HepG2 (cell line): ENCODE results near the gene IL4I1. TPM values are rescaled to one million over a fixed set of nuclear protein-coding genes. Genes with fewer than 3 reads are reported as not detected.

Experiments
- ATAC-seq: fragments of 200-7000 bp; cut with Tn5 transposase; 3 replicates; pipeline ENCODE4 v1.9.1; 2020; ENCODE audit warnings: mild to moderate bottlenecking, moderate library complexity
- BruUV-seq: library from RNA; stranded (reverse); fragments of 400-500 nt; replicated peaks from 2 replicates; lab custom pipeline; 2021; lab: Mats Ljungman, UMichigan
- CTCF ChIA-PET: fragments of 300-600 bp; formaldehyde crosslinking; extraction: SDS; loops from one replicate; lab custom pipeline; 2021; ENCODE audit warnings: low total read pairs, inconsistent platforms, low intra/inter-chr PET ratio; lab: Yijun Ruan, JAX
- POLR2A ChIA-PET: fragments of 350-600 bp; sonication (Branson Sonifier 250); formaldehyde crosslinking; loops from one replicate; lab custom pipeline; 2020; ENCODE audit warnings: antibody characterized with exemption, inconsistent platforms; lab: Yijun Ruan, JAX
- DNase-seq: peaks from one replicate; pipeline ENCODE4 v3.0.0-alpha.2; 2015; ENCODE audit warnings: low spot score
- FAIRE-seq: peaks from 3 replicates; lab custom pipeline; 2011; peaks lifted over from hg19 to GRCh38; lab: Jason Lieb, UNC
- H2AFZ ChIP-seq: one replicate; pipeline ENCODE4 v1.6.1; 2011; ENCODE audit warnings: low read length, inconsistent platforms
- H3K27ac ChIP-seq: fragments of 300-600 bp; 3 replicates; pipeline ENCODE4 v1.8.0; 2011; ENCODE audit warnings: mixed run types, mild to moderate bottlenecking, mixed read lengths, low read length, inconsistent platforms; ENCODE audit not compliant: insufficient read depth; ENCODE audit errors: extremely low read length
- H3K27me3 ChIP-seq, 2 experiments: fragments of 200-600 bp in 1 of 2; 2 replicates in 1 of 2; 3 replicates in 1 of 2; pipeline versions ENCODE4 v1.6.0 to v1.8.0; 2011; ENCODE audit warnings: low read length in 2 of 2, mild to moderate bottlenecking in 2 of 2, moderate library complexity in 2 of 2, inconsistent platforms in 1 of 2; ENCODE audit not compliant: insufficient read depth in 2 of 2, control insufficient read depth in 1 of 2
- H3K36me3 ChIP-seq, 2 experiments: fragments of 200-600 bp in 1 of 2; replicated peaks in 1 of 2; 2 replicates in 1 of 2; 3 replicates in 1 of 2; pipeline versions ENCODE4 v1.5.1 to v1.8.0; 2011; ENCODE audit warnings: low read length in 2 of 2, inconsistent platforms in 1 of 2; ENCODE audit not compliant: insufficient read depth in 2 of 2, control insufficient read depth in 1 of 2
- H3K4me1 ChIP-seq: 2 replicates; pipeline ENCODE4 v1.5.1; 2012; ENCODE audit warnings: low read length, inconsistent platforms; ENCODE audit not compliant: insufficient read depth
- H3K4me2 ChIP-seq: 2 replicates; pipeline ENCODE4 v1.6.0; 2011; ENCODE audit warnings: low read depth, low read length, inconsistent platforms
- H3K4me3 ChIP-seq, 3 experiments: fragments of 200-600 bp in 1 of 3; sonication (generic), shearing (Covaris generic) in 1 of 3; replicated peaks in 1 of 3; 2 replicates each; pipeline ENCODE4 v1.5.1; 2011 to 2016; ENCODE audit warnings: low read length in 3 of 3, inconsistent platforms in 2 of 3, low read depth in 2 of 3, mild to moderate bottlenecking in 2 of 3, control low read depth in 1 of 3, mixed read lengths in 1 of 3; ENCODE audit not compliant: insufficient read depth in 1 of 3
- H3K79me2 ChIP-seq: one replicate; pipeline ENCODE4 v1.6.1; 2011; ENCODE audit warnings: low read length, inconsistent platforms; ENCODE audit not compliant: insufficient read depth
- H3K9ac ChIP-seq: 2 replicates; pipeline ENCODE4 v1.6.0; 2011; ENCODE audit warnings: mild to moderate bottlenecking, low read depth, low read length, inconsistent platforms; ENCODE audit not compliant: insufficient read depth
- H3K9me3 ChIP-seq: 2 replicates; pipeline ENCODE4 v1.5.1; 2012; ENCODE audit warnings: mild to moderate bottlenecking, low read length
- H4K20me1 ChIP-seq: 2 replicates; pipeline ENCODE4 v1.6.0; 2011; ENCODE audit warnings: inconsistent platforms, mild to moderate bottlenecking, low read length, moderate library complexity; ENCODE audit not compliant: insufficient read depth
- HMG20B ChIP-seq: conservative IDR thresholded peaks from 2 replicates; pipeline ENCODE4 v1.6.1; 2016; ENCODE audit warnings: missing genetic modification reagents, missing compliant biosample characterization
- ISX ChIP-seq: sonication (generic); formaldehyde crosslinking; conservative IDR thresholded peaks from 2 replicates; pipeline ENCODE4 v1.5.0; 2020; ENCODE audit warnings: missing genetic modification reagents
- KDM1A ChIP-seq: IDR thresholded peaks from 2 replicates; pipeline ENCODE4 v1.6.1; 2016; ENCODE audit warnings: missing compliant biosample characterization
- MAFF ChIP-seq: IDR thresholded peaks from 2 replicates; pipeline ENCODE4 v1.6.1; 2011; ENCODE audit warnings: low read depth, low read length, improper control_type of control experiment
- NFIB ChIP-seq: sonication (generic); formaldehyde crosslinking; IDR thresholded peaks from 2 replicates; pipeline ENCODE4 v1.9.0; 2021; ENCODE audit warnings: missing genetic modification reagents, mild to moderate bottlenecking, borderline replicate concordance
- SALL1 ChIP-seq: sonication (generic); formaldehyde crosslinking; IDR thresholded peaks from 2 replicates; pipeline ENCODE4 v1.8.0; 2022; ENCODE audit warnings: mild to moderate bottlenecking, missing genetic modification reagents
- SIN3A ChIP-seq: IDR thresholded peaks from 2 replicates; pipeline ENCODE4 v1.6.1; 2011; ENCODE audit warnings: low read depth, mild to moderate bottlenecking, control low read depth, low read length, borderline replicate concordance
- ZNF850 ChIP-seq: sonication (generic); formaldehyde crosslinking; conservative IDR thresholded peaks from 2 replicates; pipeline ENCODE4 v1.9.0; 2021; ENCODE audit warnings: mild to moderate bottlenecking, missing genetic modification reagents
- WGBS: methylation state at CpG from one replicate; pipeline ENCODE4 v1.1.6; 2017; ENCODE audit warnings: low lambda C conversion rate; 5-methylcytosine and 5-hydroxymethylcytosine counted together
- in situ Hi-C: cut with HindIII; loops from 2 replicates; pipeline ENCODE4 v1.10.0; 2017; ENCODE audit warnings: low pct_unique_long_range_greater_than_20kb; ENCODE audit not compliant: extremely low pct_ligation_motif_present
- intact Hi-C: fragments of 100-400 bp; cut with micrococcal nuclease; formaldehyde crosslinking; loops from one replicate; pipeline ENCODE4 v1.10.0; 2022; ENCODE audit not compliant: unreplicated experiment
- polyA plus RNA-seq, 8 experiments: library from polyadenylated mRNA; depleted of rRNA in 3 of 8; stranded (reverse) in 7 of 8; unstranded in 1 of 8; fragments of >200 nt; fragmentation: Illumina TruSeq in 4 of 8; extraction: Trizol in 4 of 8; gene quantifications; 2 replicates each; pipeline versions ENCODE4 v1.2.1 to v1.2.3, GENCODE V29; 2011 to 2016; ENCODE audit warnings: low read depth in 4 of 8, missing spikeins in 1 of 8, mixed read lengths in 1 of 8; ENCODE audit not compliant: insufficient read depth in 1 of 8
- total RNA-seq, 5 experiments: library from RNA; depleted of rRNA; stranded (reverse); fragments of >200 nt; fragmentation: Illumina TruSeq; extraction: Trizol; gene quantifications; 2 replicates each; pipeline ENCODE4 v1.2.3, GENCODE V29; 2016; ENCODE audit warnings: low read depth in 1 of 5
- TF ChIP-seq, protein P1 (sequence below): sonication (generic); formaldehyde crosslinking; IDR thresholded peaks from 2 replicates; pipeline ENCODE4 v1.5.0; 2020; ENCODE audit warnings: missing genetic modification reagents, mild to moderate bottlenecking, borderline replicate concordance
- TF ChIP-seq, protein P2 (sequence below): sonication (generic); formaldehyde crosslinking; IDR thresholded peaks from 2 replicates; pipeline ENCODE4 v1.4.0; 2020; ENCODE audit warnings: missing genetic modification reagents
- TF ChIP-seq, protein P3 (sequence below): sonication (generic); formaldehyde crosslinking; IDR thresholded peaks from 2 replicates; pipeline ENCODE4 v1.4.0; 2020; ENCODE audit warnings: missing genetic modification reagents, borderline replicate concordance
- TF ChIP-seq, protein P4 (sequence below): sonication (generic); formaldehyde crosslinking; IDR thresholded peaks from 2 replicates; pipeline ENCODE4 v1.5.0; 2020; ENCODE audit warnings: missing genetic modification reagents, mild to moderate bottlenecking, borderline replicate concordance

Gene IL4I1
- total and polyA plus RNA-seq, 2 of the 13 experiments (the other 11 are each of a cell fraction or from before 2014, with no cell fraction given), result not detected

DNA sequence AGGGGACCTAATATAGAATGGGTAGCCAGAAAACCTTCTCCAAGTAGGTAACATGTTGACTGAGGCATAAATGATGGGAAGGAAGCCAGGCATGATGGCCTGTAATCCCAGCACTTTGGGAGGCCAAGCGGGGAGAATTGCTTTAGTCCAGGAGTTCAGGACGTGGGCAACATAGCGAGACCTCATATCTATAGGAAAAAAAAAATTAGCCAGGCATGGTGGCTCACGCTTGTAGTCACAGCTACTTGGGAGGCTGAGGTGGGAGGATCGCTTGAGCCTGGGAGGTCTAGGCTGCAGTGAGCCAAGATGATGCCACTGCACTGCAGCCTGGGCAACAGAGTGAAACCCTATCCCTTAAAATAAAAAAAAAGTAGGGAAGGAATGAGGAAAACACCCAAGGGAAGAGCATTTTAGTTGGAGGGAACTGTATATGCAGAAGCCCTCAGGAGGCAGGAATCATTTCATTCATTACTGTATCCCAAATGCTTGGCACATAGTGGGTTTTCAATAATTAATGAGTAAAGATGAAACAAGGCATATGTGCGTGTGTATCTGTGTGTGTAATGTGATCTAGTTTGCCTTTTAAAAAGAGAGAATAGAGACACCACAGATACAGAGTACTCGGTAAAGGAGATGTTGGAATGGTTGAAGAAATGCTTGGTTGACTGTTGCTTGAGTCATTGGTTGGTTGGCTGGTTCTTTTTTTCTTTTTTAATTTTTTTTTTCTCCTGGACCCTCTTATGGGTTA lies 34.8 kb upstream of the IL4I1 start:
- Histone ChIP-seq H4K20me1 (no peaks in the 10 kb centered on the region), H3K79me2 (peaks cover 26% of the 10 kb centered on the region), H3K4me2 (no peak overlapping the region), H3K27ac (no peak overlapping the region), H2AFZ (no peak overlapping the region), H3K4me1 (peaks cover 25% of the 10 kb centered on the region), H3K36me3 (peaks cover 6 to 13% of the 10 kb centered on the region in 2 experiments; a peak in 4 of 5 replicates), H3K9ac (no peak overlapping the region), H3K4me3 (no peak overlapping the region), H3K9me3 (no peaks in the 10 kb centered on the region), H3K27me3 (no peaks in the 10 kb centered on the region; a peak in 1 of 5 replicates)
- in situ Hi-C loops, result no loop called here
- 97% methylated on average over 7 of the region's 7 CpGs for WGBS
- ATAC-seq (no peak), DNase-seq (no peak), FAIRE-seq (no peak)
- POLR2A ChIA-PET, result interaction anchor here (3.0 kb wide), 1 partner anchor 18 kb away, joined by 17 read pairs; no protein-coding TSS in a partner anchor
- intact Hi-C loops, result no loop called here
- BruUV-seq, result TSS peak; percentile 41
- no peak for TF ChIP-seq NFIB (CRISPR knock-in tag)
- TF ChIP-seq SALL1 (CRISPR knock-in tag), result no peak
- TF ChIP-seq, protein P1, sequence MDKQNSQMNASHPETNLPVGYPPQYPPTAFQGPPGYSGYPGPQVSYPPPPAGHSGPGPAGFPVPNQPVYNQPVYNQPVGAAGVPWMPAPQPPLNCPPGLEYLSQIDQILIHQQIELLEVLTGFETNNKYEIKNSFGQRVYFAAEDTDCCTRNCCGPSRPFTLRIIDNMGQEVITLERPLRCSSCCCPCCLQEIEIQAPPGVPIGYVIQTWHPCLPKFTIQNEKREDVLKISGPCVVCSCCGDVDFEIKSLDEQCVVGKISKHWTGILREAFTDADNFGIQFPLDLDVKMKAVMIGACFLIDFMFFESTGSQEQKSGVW (CRISPR knock-in tag), result no peak
- TF ChIP-seq, protein P2, sequence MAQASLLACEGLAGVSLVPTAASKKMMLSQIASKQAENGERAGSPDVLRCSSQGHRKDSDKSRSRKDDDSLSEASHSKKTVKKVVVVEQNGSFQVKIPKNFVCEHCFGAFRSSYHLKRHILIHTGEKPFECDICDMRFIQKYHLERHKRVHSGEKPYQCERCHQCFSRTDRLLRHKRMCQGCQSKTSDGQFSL (CRISPR knock-in tag), result no peak
- TF ChIP-seq MAFF, result no peak
- no peak for TF ChIP-seq HMG20B (CRISPR knock-in tag)
- no peak for TF ChIP-seq KDM1A (CRISPR knock-in tag)
- TF ChIP-seq, protein P3, sequence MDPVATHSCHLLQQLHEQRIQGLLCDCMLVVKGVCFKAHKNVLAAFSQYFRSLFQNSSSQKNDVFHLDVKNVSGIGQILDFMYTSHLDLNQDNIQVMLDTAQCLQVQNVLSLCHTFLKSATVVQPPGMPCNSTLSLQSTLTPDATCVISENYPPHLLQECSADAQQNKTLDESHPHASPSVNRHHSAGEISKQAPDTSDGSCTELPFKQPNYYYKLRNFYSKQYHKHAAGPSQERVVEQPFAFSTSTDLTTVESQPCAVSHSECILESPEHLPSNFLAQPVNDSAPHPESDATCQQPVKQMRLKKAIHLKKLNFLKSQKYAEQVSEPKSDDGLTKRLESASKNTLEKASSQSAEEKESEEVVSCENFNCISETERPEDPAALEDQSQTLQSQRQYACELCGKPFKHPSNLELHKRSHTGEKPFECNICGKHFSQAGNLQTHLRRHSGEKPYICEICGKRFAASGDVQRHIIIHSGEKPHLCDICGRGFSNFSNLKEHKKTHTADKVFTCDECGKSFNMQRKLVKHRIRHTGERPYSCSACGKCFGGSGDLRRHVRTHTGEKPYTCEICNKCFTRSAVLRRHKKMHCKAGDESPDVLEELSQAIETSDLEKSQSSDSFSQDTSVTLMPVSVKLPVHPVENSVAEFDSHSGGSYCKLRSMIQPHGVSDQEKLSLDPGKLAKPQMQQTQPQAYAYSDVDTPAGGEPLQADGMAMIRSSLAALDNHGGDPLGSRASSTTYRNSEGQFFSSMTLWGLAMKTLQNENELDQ (CRISPR knock-in tag), result no peak
- TF ChIP-seq SIN3A, result no peak
- TF ChIP-seq, protein P4, sequence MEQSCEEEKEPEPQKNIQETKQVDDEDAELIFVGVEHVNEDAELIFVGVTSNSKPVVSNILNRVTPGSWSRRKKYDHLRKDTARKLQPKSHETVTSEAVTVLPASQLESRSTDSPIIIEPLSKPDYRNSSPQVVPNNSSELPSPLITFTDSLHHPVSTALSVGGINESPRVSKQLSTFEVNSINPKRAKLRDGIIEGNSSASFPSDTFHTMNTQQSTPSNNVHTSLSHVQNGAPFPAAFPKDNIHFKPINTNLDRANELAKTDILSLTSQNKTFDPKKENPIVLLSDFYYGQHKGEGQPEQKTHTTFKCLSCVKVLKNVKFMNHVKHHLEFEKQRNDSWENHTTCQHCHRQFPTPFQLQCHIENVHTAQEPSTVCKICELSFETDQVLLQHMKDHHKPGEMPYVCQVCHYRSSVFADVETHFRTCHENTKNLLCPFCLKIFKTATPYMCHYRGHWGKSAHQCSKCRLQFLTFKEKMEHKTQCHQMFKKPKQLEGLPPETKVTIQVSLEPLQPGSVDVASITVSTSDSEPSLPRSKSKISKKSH (CRISPR knock-in tag), result no peak
- no peak for TF ChIP-seq ZNF850 (CRISPR knock-in tag)
- no peak for TF ChIP-seq ISX
- CTCF ChIA-PET, result no interaction called here
